Peyer's patch (tissue), 4 donors: ENCODE data around the gene TM2D3. TPM values are rescaled to one million over a fixed set of nuclear protein-coding genes. Genes with fewer than 3 reads are reported as not detected.
"Not testable (repeated sequence)": the region's sequence is repeated elsewhere in the genome, so short reads cannot be mapped to it uniquely, and the experiment has no call there.

Source experiments
- DNase-seq, 3 donors: peaks; one replicate each; pipeline ENCODE4 v3.0.0-alpha.2; 2017 to 2019
- H3K27ac ChIP-seq, 4 donors: fragments of 200-600 bp; sonication (generic); one replicate each; pipeline ENCODE4 v1.5.1; 2016 to 2019
- H3K27me3 ChIP-seq, 2 donors: fragments of 200-600 bp; sonication (generic); one replicate each; pipeline ENCODE4 v1.5.1; 2019
- H3K36me3 ChIP-seq, 3 donors: fragments of 200-600 bp; sonication (generic); one replicate each; pipeline ENCODE4 v1.5.1; 2016 to 2019
- H3K4me1 ChIP-seq, 4 donors: fragments of 200-600 bp; sonication (generic); one replicate each; pipeline ENCODE4 v1.5.1; 2016 to 2019
- H3K4me3 ChIP-seq, 4 donors: fragments of 200-600 bp; sonication (generic); 1 replicate in 3 of 4; 2 replicates in 1 of 4; pipeline ENCODE4 v1.5.1; 2016 to 2019; ENCODE audit warnings: mild to moderate bottlenecking in 1 of 4
- H3K9me3 ChIP-seq, 4 donors: fragments of 200-600 bp; sonication (generic); one replicate each; pipeline ENCODE4 v1.5.1; 2016 to 2019; ENCODE audit warnings: mild to moderate bottlenecking in 1 of 4
- CTCF ChIP-seq, 6 experiments: fragments of 450-650 bp in 4 of 6; fragments of 200-600 bp in 2 of 6; sonication (generic) in 1 of 6; IDR thresholded peaks; one replicate each; pipeline ENCODE4 v1.5.1; 2017 to 2019; ENCODE audit warnings: antibody characterized with exemption in 6 of 6, mild to moderate bottlenecking in 3 of 6, moderate library complexity in 1 of 6
- POLR2A ChIP-seq, 2 donors: fragments of 450-650 bp; IDR thresholded peaks; one replicate each; pipeline ENCODE4 v1.5.1; 2017; ENCODE audit warnings: antibody characterized with exemption in 2 of 2, mild to moderate bottlenecking in 2 of 2, moderate library complexity in 2 of 2
- total RNA-seq, 4 donors: library from RNA; depleted of rRNA; stranded (reverse); fragments of >200 nt; gene quantifications; one replicate each; pipeline ENCODE4 v1.1.0, GENCODE V29; 2016

TM2D3 gene
- total RNA-seq, 4 donors from 2014 or later: 20.8 to 99.9 (median 28.5) TPM

- Histone ChIP-seq H3K27ac (no peak overlapping the region), H3K4me1 (peaks cover 0 to 17% (median 3%) of the 10 kb centered on the region in 4 donors), H3K27me3 (no peaks in the 10 kb centered on the region), H3K36me3 (peaks cover 0 to 20% (median 0%) of the 10 kb centered on the region in 3 donors), H3K9me3 (no peaks in the 10 kb centered on the region), H3K4me3 (no peak overlapping the region)
- TF ChIP-seq CTCF (IDR thresholded peaks at IDR 0.05) (no peak), POLR2A (IDR thresholded peaks at IDR 0.05) (no peak)
- no peak for DNase-seq
Measured at GRCh38 chr15:101637516-101637915, 14.7 kb downstream of the TM2D3 start.

GRCh38 chr15:101637038-101637437 is 15.1 kb downstream of the TM2D3 start:
- DNase-seq: no peak
- TF ChIP-seq POLR2A (IDR thresholded peaks at IDR 0.05): no peak
- no peak for TF ChIP-seq CTCF (IDR thresholded peaks at IDR 0.05)
- Histone ChIP-seq H3K4me3 (no peak overlapping the region), H3K9me3 (no peaks in the 10 kb centered on the region), H3K27ac (no peak overlapping the region), H3K36me3 (peaks cover 0 to 16% (median 0%) of the 10 kb centered on the region in 3 donors), H3K4me1 (peaks cover 0 to 12% (median 3%) of the 10 kb centered on the region in 4 donors), H3K27me3 (no peaks in the 10 kb centered on the region)

- Histone ChIP-seq H3K36me3 (peaks cover 0 to 16% (median 0%) of the 10 kb centered on the region in 3 donors), H3K27me3 (no peaks in the 10 kb centered on the region), H3K27ac (no peak overlapping the region), H3K4me3 (no peak overlapping the region), H3K9me3 (no peaks in the 10 kb centered on the region), H3K4me1 (peaks cover 0 to 4% (median 0%) of the 10 kb centered on the region in 4 donors)
- DNase-seq: no peak
- no peak for TF ChIP-seq POLR2A (IDR thresholded peaks at IDR 0.05)
- TF ChIP-seq CTCF (IDR thresholded peaks at IDR 0.05): no peak
Measured at GRCh38 chr15:101635944-101636727, 16.0 kb downstream of the TM2D3 start.

- Histone ChIP-seq H3K36me3 (no peaks in the 10 kb centered on the region), H3K9me3 (no peaks in the 10 kb centered on the region), H3K27ac (no peak overlapping the region), H3K4me3 (no peak overlapping the region), H3K27me3 (no peaks in the 10 kb centered on the region), H3K4me1 (no peaks in the 10 kb centered on the region)
- DNase-seq: no peak
- no peak for TF ChIP-seq CTCF (IDR thresholded peaks at IDR 0.05)
- no peak for TF ChIP-seq POLR2A (IDR thresholded peaks at IDR 0.05)
Measured at GRCh38 chr15:101633356-101633755, 18.8 kb downstream of the TM2D3 start.

GRCh38 chr15:101626729-101627128 is 25.5 kb downstream of the TM2D3 start:
- not testable (repeated sequence) for H3K27ac ChIP-seq

GRCh38 chr15:101625980-101626379 is 26.2 kb downstream of the TM2D3 start:
- no peak overlapping the region for H3K4me3 ChIP-seq
- no peak overlapping the region for H3K27ac ChIP-seq
- no peaks in the 10 kb centered on the region for H3K36me3 ChIP-seq
- H3K4me1 ChIP-seq: no peaks in the 10 kb centered on the region
- DNase-seq: no peak
- no peaks in the 10 kb centered on the region for H3K9me3 ChIP-seq
- TF ChIP-seq POLR2A (IDR thresholded peaks at IDR 0.05) (no peak), CTCF (IDR thresholded peaks at IDR 0.05) (no peak)
- H3K27me3 ChIP-seq: no peaks in the 10 kb centered on the region

More at GRCh38 chr15:101626729-101627128, 25.5 kb downstream of the TM2D3 start:
- H3K4me3 ChIP-seq, H3K4me1 ChIP-seq, H3K36me3 ChIP-seq, DNase-seq, H3K27me3 ChIP-seq, H3K9me3 ChIP-seq: not testable (repeated sequence)
